ENCODE data around the gene STX8.

The STX8 gene

DNA sequence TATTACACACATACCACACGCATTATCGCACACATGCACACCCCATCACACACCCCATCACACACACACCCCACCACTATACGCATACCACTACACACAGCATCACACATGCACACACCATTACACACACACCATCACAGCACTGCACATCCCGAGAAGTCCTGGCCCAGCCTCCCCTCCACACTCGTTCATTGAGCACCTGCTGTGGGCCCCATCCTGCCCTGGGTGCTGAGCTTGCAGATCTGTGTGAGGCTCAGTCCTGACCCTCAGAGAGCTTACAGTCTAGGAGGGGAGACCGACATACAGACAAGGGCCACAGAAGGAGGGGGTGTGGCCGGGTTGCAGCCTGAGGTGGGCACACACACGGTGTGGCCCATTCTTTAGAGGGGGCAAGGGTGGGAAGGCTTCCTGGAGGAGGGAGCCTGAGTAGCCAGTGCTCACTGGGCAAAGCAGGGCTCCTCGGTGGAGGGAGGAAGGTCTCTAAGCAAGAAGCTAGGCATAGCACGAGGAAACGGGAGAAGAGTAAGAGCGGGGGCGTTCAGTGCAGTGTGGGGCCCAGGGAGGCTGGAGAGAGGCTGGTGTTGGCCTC is 347.7 kb downstream of the STX8 start:
- DNase-seq (ENCODE audit: low read depth in 2 of 2), result no peak

DNA sequence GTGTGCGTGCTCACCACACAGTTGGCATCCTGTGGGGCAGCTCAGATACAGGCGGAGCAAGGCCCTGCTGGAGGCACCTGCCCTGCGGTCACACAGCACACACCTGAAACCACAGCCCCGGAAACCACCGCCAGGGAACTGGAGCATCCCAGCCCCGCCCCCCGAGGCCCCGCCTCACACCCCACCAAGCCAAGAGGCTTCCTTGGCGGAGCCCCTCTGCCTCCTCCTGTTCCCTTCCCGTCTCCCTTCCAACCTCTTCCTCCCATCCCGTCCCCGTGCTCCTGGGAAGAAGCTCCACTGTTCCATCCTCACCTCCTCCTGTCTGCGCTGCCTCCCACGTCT is 348.9 kb downstream of the STX8 start:
- no peak for DNase-seq (ENCODE audit: low read depth in 2 of 2)

DNA sequence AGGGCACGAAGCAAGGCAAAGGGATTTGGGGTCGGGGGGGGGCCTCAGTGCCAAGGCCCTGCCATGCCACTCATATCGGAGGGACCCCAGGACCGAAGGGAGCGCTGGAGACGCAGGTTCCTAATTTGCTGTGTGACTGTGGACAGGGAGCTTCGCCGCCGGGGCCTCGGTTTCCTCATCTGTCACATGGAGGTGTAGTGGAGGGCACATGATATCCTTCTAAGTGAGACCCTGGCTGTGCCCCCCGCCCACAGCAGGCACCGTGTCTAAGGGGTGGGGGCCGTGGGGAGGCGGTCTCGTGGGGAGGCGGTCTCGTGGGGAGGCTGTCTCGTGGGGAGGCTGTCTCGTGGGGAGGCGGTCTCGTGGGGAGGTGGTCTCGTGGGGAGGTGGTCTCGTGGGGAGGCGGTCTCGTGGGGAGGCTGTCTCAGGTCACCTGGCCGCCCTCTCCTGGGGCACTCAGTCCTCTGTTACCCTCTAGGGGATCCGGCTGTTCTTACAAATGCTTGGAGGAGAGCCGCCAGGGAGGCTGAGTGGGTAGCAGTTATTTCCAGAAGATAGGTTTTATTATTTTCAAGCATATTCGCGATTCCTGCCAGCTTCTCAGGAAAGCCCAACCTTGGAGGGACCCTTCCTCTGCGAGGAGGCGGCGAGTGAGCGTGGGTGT is 349.4 kb downstream of the STX8 start:
- no peak for DNase-seq (ENCODE audit: low read depth in 2 of 2)

DNA sequence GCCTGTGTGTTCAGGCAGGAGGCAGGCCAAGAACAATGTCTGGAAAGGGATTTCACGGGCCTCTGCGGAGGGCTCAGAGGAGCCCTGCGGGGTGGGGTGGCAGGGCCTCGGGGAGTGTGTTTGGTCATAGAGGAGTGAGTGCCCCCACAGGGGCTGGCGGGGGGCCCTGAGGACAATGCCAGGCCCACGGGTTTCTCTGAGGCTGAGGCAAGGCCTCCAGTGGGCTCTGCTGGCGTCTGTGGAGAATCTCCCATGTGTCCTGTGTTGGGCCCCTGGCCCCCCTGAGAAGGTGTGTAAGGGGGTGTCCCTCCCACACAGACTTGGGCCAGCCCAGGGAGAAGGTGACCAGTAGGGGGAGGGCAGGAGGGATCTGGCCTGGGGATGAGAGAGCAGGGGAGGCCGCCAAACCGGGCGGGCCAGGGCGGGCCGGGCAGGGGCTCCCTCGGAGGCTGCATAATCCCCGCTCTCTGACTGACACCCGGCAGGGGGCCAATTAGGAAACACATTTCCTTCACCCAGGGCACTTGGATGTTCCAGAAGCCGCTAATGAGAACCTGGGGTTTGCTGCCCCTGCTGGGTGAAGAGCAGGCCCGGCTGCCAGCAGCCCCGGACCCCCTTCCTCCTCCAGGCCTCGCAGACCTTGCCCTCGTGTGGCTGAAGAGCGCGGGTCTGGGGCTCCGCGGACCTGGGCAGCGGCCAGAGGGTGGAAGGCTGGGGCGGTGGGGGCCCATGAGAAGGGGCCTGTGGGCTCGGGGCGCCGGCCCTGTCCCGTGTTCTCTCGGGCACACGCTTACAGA is 350.1 kb downstream of the STX8 start:
- DNase-seq (ENCODE audit: low read depth in 2 of 2), result no peak

DNA sequence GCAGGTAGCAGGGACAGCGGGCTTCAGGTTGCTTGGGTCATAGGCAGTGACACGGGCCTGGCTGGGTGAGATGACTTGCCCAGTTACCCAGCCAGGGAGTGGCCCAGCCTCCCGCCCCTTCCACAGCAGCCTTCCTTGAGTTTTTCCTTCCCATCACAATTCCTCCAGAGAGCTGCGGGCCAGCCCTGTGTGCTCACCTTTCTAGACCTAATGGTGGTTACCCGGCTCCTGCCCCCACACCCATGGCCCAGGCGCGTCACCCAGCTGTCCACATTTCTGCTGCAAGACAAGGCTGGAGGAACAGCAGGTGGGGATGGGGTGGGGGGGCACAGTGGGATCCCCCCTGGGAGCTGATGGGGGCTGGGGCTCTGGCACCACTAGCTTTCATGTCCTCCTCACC is 351.1 kb downstream of the STX8 start:
- no peak for DNase-seq (ENCODE audit: low read depth in 2 of 2)

DNA sequence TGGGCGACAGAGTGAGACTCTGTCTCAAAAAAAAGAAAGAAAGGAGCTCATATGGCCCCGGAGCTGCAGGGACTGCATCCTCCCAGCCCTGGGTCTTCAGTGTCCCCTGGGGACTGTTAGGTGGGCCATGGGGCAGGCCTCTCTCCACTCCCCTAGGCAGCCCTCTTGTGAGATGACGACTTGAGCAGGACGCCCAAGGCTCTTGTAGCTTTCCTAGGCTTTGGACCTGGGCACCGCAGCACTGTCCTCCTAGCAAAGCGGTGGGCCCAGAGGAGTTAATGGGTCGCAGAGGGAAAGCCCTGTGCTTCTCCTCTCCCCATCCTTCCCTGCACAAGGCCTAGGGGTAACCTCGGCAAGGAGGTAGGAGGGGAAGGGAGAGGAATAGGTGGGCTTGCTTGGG is 352.1 kb downstream of the STX8 start:
- DNase-seq (ENCODE audit: low read depth in 2 of 2), result no peak

DNA sequence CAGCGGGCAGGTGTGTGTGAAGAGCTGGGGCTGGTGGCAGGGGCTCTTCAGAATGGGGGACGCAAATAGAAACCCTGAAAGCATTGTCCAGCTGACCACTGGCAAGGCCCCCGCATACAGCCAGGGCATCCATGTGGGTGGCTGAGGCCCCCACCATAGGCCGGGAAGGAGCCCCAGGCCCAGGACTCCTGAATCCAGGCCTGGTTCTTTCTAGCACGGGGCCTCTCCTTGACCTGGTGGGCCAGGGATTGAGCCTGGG is 353.8 kb downstream of the STX8 start:
- no peak for DNase-seq (ENCODE audit: low read depth in 2 of 2)

DNA sequence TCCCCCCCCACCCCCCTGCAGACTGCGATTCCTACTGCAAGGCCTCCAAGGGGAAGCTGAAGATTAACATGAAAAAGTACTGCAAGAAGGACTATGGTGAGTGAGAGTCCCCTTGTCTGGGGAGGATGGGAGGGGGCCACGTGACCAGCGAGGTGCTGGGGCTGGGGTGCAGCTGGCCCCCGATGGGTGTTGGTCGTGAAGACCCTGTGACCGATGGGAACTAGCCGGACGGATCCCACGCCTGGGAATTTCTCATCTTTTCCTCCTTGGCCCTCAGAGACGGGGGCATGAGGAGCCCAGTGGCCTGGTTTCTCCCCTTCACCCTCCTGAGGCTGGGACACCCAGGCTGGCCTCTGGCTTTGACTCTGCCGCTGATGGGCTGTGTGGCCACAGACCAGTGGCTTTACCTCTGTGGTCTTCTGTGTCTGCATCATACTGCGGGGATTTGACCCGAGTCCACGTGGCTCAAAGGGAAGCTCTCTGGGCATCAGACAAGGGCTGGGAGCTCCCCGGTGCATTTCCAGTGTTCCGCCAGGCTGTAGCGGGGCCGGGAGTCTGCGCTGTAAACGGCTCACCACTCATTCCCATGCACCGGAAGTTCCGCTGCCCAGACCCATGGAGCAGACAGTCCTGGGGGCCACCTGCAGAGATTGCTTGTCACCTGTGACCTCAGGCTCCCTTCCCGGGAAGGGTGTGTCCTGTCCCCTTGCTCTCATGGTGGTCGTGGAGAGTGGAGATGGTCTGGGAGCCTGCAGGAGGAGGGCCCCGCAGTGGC is 354.3 kb downstream of the STX8 start:
- DNase-seq (ENCODE audit: low read depth in 2 of 2), result no peak

DNA sequence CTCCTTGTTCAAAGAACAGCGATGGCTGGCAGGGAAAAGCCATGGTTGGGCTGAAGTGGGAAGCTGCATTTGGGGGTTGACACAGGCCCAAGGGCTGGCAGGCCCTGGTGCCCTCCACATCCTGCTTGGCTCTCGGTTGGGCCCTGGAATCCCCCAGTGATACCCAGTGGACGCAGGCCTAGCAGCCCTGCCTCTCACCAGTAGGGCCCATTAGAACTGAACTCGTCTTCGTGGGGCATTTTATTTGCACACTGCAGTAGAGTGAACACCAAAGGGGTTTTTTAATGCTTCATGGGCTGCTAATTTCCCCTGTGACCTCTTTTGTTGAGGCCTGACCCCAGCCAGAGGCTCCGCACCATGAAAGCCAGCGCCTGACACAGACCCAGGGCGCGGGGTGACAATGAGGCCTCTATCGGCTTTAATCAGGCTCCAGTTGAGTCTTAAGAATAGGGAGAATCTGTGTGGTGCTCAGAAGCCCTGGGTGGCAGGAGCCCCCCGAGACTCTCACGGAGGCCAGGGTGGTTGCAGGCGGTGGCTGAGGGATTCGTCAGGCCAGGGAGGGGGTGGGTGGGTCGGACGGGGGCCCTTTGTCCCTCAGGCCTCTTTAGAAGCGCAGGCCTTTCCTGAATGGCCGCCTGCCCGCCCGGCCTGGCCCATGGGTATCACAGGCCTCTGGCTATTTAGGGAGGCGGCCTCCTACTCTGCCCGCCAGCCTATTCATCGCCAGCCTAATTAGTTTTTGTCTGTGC is 355.0 kb downstream of the STX8 start:
- no peak for DNase-seq (ENCODE audit: low read depth in 2 of 2)

DNA sequence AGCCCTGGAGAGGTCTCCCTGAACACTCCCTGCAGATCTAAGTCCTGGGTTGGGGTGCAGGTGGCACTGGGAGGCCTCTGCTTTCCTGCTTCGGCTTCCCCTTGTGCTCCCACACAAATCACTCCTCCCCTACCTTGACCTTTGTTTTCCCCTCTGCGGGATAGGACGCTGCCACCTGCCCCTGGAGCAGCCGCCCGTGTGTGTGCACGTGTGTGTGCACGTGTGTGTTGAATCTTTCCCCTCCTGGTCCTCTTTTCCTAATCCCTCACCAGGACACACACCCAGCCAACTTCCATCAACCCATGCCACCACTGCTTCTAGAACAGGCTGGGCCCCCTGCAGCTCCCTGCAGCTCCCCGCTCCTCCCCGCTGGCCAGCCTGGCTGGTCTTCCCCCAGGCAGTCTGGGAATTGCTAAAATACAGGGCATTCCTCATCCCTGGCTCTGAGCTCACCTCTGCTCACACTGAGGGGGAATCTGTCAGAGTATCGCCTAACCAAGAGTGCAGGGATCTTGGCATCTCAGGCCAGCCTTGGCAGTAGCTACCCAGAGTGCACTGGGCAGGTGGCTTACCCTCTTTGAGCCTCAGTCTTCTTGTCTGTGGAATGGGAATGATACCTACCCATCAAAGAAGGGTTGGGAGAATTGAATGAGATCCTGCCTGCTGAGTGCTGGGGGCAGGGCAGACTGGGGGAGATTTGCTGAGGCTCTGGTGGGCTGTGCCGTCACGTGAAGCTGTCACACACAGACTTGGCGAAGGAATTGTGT is 355.8 kb downstream of the STX8 start:
- no peak for DNase-seq (ENCODE audit: low read depth in 2 of 2)

DNA sequence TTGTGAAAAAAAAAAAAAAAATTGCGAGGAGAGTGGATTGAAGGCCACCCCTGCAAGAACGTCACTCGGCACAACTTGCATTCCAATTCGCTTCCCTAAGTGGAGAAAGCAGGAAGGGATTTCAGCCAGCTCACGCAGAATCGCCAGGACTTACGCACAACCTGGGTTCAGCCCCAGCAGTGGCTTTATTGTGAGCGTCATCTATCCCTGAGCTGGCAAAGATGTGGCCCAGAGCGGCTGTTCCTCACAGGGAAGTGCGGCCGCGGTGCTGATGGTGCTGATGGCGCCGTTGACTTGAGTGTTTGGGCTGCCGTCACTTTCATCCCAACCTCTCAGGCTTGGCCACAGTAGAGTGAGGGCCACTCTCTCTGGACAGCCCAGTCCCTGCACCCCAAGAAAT is 356.7 kb downstream of the STX8 start:
- no peak for DNase-seq (ENCODE audit: low read depth in 2 of 2)

DNA sequence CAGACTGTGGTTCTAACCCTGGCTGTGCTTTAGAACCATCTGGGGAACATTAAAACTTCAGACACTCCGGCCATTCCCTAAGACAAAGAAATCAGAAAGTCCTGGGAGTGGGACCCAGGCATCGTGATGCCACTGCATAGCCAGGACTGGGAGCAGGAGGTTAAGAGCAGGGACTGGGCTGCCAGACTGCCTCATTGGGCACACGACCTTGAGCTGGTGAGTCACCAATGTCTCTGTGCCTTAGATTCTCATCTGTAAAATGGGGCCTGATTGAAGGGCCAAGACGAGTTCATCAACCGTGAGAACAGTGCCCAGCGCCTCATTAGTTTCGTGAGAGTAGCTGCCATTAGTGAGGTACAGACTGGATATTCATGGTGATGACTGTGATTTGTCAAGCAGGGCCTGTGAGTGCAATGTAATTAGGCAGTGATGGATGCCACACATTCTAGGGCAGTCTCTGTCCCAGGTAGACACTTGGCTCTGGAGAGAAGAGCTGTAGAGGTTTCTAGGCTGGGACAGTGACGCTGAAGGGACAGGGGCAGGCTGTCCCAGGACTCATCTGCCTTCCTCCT is 357.5 kb downstream of the STX8 start:
- DNase-seq (ENCODE audit: low read depth in 2 of 2), result no peak

DNA sequence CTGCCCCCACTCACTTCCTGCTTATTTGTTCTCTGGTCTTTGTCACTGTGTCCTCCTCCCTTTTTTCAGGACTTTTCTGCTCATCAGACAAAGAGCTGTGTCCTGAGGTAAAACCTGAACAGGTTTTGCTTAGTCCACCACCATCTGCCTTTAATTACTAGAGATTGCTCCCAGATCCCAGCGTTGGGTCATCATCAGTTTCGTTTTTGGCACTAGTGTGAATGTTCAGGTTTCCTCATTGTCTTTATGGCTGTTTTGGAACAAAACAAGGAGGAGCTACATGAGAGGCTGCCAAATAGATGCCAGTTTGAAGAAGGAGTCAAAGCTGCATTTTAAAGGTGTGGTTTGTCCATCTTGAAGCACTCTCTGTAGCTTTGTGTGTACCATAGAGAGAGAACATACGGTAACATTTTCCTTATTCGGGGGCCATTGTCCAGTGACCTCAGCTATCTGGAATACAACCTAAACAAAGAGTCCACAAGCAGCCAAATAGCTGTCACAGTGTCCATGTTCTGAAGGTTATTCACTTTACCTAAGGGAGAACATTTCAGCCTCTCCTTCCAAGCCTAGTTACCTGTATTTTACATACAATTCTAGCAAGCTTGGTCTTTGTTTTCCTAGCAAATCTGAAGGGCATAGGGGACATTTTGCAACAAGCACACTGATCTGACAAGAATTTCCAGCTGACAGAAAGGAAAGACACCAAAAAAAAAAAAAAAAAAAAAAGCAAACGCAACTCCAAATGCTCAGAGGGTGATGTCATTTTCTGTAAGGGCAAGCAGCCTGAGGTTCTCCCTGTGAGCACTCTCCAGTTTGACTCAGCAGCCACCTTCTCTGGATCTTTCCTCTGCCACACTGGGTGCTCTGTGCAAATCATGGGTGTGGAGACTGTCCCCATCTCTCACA is 358.2 kb downstream of the STX8 start:
- DNase-seq (ENCODE audit: low read depth in 2 of 2), result no peak

DNA sequence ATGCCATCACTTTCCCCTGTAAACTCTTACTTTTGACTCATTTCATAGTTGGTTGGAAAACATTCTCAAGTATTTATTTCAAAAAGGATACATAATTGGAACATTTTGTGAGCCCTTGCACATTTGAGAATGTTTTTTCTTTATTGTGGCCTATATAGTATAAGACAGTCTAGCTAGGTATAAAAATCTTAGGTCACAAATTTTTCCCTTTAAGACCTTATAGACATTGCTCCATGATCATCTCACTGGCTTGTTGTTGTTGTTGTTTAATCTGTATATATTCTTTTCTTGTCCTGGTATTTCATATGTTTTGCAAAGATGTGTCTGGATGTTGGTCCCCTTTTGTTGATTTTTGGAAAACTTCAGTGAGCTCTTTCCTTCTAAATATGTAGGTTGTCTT is 360.2 kb downstream of the STX8 start:
- DNase-seq (ENCODE audit: low read depth in 2 of 2), result no peak

DNA sequence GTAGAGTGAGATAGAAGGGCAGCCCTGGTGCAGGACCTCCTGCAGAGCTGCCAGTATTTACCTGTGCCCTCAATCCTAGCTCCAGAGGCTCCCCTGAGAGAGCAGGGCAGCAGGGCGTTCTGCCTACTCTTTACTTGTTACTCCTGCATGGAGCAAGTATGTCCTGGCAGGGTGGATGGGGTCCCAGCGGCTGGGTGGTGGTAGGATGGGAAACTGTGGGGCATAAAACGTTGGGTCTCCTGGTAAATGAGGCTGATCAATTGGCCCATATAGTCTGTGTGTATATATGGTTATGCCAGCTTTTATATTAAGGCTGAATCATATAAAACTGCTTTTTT is 362.3 kb downstream of the STX8 start:
- no peak for DNase-seq (ENCODE audit: low read depth in 2 of 2)

DNA sequence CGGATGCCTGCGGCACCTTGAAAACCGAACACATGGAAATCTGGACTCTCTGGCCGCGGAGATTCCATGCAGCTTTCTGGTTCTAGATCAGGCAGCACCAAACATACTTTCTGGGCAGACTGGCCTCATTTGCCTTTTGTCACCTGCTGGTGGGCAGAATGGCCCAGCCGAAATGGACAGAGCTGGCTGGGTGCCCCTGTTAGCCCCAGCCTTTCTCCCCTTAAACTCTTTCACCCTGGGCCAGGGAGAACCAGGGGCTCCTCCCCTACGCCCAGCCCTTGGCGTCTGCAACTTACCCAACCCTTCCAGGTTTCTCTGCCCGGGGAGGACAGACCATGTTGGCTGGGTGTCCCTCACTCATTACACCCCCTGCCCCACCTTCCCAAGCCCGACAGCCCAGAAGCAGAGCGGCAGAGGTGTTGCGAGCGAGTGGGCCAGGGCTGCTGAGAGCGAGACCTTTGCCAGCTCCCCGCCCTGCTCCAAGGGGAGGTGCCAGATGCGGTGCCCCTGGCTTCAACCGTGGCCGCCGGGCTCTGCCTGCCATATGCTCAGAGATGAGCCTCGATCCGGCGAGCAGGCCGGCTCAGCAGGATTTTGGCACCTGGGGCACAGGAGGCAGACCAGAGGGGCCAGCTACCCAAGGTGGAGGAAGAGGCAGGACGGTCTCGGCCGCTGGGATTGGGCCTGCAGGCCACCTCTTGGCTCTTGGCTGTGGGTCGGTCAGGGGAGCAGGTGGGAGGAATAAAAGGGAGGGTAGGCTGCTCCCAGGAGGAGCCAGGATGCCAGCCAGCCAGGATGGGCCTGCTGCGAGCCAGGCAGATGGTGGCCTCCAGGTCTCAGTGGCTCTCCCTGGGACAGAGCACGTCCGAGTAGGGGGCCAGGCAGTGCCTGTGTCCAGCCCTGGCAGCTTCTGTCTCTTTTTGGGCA is 363.0 kb downstream of the STX8 start:
- no peak for DNase-seq (ENCODE audit: low read depth in 2 of 2)

DNA sequence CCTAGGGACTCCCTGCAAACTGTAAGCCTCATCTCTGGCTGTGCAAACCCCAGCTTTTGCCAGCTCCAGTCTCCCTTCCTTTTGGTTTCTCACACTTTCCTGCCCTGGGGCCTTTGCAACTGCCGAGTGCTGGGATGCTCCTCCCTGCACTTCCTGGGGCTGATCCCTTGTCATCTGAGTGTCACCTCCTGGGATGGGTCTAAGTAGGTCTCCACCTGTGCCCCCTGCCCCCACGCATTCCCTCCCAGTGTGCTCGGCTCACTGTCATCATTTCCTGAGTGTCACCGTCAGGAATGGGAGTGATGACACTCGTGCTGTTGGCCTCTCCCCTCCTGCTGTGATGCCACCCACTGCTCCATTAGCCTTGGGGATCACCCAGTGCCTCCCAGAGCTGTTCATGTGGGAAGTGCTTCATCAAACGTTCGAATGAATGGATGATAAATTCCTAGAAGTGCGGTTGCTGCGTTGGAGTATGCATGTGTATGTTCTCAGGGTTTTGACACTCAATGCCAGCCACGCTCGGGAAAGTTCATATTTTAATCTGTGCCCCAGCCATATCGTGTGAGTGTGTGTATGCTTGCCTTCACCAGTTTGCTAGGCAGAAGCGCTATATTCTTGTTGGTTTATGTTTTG is 364.4 kb downstream of the STX8 start:
- no peak for DNase-seq (ENCODE audit: low read depth in 2 of 2)

DNA sequence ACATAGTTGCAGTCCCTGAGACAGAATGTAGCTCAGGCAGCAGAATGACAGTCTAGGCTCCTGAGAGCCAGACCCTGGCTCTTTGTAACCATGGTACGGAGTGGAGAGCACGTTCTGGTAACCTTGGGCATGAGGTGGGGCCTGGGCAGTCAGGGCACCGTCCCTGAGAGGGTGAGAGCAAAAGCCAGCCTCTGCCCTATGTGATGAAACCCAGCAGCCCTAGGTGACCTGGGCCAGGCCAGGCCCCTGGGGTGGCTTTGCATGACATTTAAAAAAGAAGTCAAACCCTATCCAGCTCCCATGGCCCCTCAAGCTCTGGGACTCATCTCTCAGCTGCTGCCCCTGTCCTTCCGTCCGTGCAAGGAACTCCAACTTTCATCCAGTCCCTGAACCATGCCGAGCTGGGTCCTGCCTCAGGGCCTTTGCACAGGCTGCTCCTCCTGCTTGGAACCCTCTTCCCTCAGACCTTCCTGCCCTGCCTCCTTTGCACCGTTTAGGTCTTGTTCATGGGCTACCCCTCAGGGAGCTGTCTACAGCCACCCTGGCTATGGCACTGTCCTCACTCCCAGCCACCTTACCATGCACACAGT is 365.7 kb downstream of the STX8 start:
- no peak for DNase-seq (ENCODE audit: low read depth in 2 of 2)

Measured in activated CD4-positive, alpha-beta T cell treated with anti-CD3 and anti-CD28 coated beads for 24 hours (primary cell).